H1 (cell line): ENCODE results near the gene DHRS2. TPM values are rescaled to one million over a fixed set of nuclear protein-coding genes. Genes with fewer than 3 reads are reported as not detected.

Experiments used
- CTCF ChIA-PET: fragments of 300-600 bp; sonication (Branson Sonifier 250); formaldehyde crosslinking; loops from one replicate; lab custom pipeline; 2021; ENCODE audit not compliant: partially characterized antibody; lab: Charles Lee
- POLR2A ChIA-PET: fragments of 300-600 bp; sonication (Branson Sonifier 250); formaldehyde crosslinking; loops from one replicate; lab custom pipeline; 2021; ENCODE audit warnings: inconsistent platforms; ENCODE audit not compliant: partially characterized antibody; lab: Charles Lee
- DNase-seq, 2 experiments: peaks; one replicate each; pipeline versions ENCODE4 v3.0.0 to v3.0.0-alpha.2; 2010 to 2022; ENCODE audit warnings: low spot score in 2 of 2, low read depth in 1 of 2, mixed read lengths in 1 of 2
- FAIRE-seq: peaks from 2 replicates; lab custom pipeline; 2011; peaks lifted over from hg19 to GRCh38; lab: Jason Lieb, UNC
- H2AFZ ChIP-seq: 2 replicates; pipeline ENCODE4 v1.8.1; 2012; ENCODE audit warnings: low read length, inconsistent platforms
- H2AK5ac ChIP-seq: 2 replicates; pipeline ENCODE4 v1.6.1; 2013; ENCODE audit warnings: low read depth, low read length
- H2BK120ac ChIP-seq: replicated peaks from 2 replicates; pipeline ENCODE3; 2013; ENCODE audit warnings: low read depth, low read length, inconsistent platforms
- H2BK12ac ChIP-seq: 2 replicates; pipeline ENCODE4 v1.6.1; 2013; ENCODE audit warnings: low read depth, low read length
- H2BK15ac ChIP-seq: 2 replicates; pipeline ENCODE4 v1.6.1; 2013; ENCODE audit warnings: low read length
- H2BK20ac ChIP-seq: 2 replicates; pipeline ENCODE4 v1.6.1; 2013; ENCODE audit warnings: low read length
- H2BK5ac ChIP-seq: 2 replicates; pipeline ENCODE4 v1.6.1; 2013; ENCODE audit warnings: low read depth, low read length
- H3K14ac ChIP-seq: 2 replicates; pipeline ENCODE4 v1.6.1; 2013; ENCODE audit warnings: inconsistent platforms; ENCODE audit not compliant: insufficient read length
- H3K18ac ChIP-seq: 2 replicates; pipeline ENCODE4 v1.6.1; 2013; ENCODE audit warnings: low read length; ENCODE audit errors: extremely low read depth
- H3K23ac ChIP-seq: 2 replicates; pipeline ENCODE4 v1.6.1; 2013; ENCODE audit warnings: inconsistent platforms; ENCODE audit not compliant: insufficient read length
- H3K23me2 ChIP-seq: 2 replicates; pipeline ENCODE4 v1.6.1; 2013; ENCODE audit warnings: low read depth, low read length
- H3K27ac ChIP-seq: 2 replicates; pipeline ENCODE4 v1.6.1; 2011; ENCODE audit warnings: low read depth, low read length, inconsistent platforms
- H3K27me3 ChIP-seq, 4 experiments: replicated peaks in 1 of 4; 1 replicate in 1 of 4; 2 replicates in 3 of 4; pipeline versions ENCODE4 v1.6.1 to v1.8.1; 2011 to 2013; ENCODE audit warnings: low read length in 3 of 4, mild to moderate bottlenecking in 3 of 4, inconsistent platforms in 2 of 4, mixed read lengths in 2 of 4, moderate library complexity in 1 of 4; ENCODE audit not compliant: control insufficient read depth in 3 of 4, insufficient read depth in 3 of 4; ENCODE audit errors: extremely low read depth in 1 of 4
- H3K36me3 ChIP-seq, 4 experiments: 2 replicates each; pipeline versions ENCODE4 v1.6.1 to v1.8.1; 2011 to 2013; ENCODE audit warnings: mild to moderate bottlenecking in 4 of 4, low read length in 3 of 4, moderate library complexity in 2 of 4, control low read depth in 1 of 4, inconsistent platforms in 1 of 4; ENCODE audit not compliant: insufficient read depth in 4 of 4, control insufficient read depth in 2 of 4
- H3K4ac ChIP-seq: replicated peaks from 2 replicates; pipeline ENCODE3; 2013; ENCODE audit warnings: low read length, low read depth, mixed read lengths, inconsistent platforms; ENCODE audit not compliant: insufficient read length
- H3K4me1 ChIP-seq, 4 experiments: replicated peaks in 1 of 4; 1 replicate in 1 of 4; 2 replicates in 3 of 4; pipeline versions ENCODE4 v1.6.1 to v1.8.1; 2011 to 2013; ENCODE audit warnings: low read length in 3 of 4, inconsistent platforms in 2 of 4, mixed read lengths in 1 of 4; ENCODE audit not compliant: insufficient read depth in 4 of 4, control insufficient read depth in 3 of 4
- H3K4me2 ChIP-seq, 2 experiments: 2 replicates each; pipeline versions ENCODE4 v1.6.1 to v1.8.1; 2011 to 2013; ENCODE audit warnings: low read depth in 2 of 2, low read length in 2 of 2, control low read depth in 1 of 2, inconsistent platforms in 1 of 2, mild to moderate bottlenecking in 1 of 2; ENCODE audit not compliant: insufficient read depth in 1 of 2
- H3K4me3 ChIP-seq, 4 experiments: fragments of 200-600, 300-600 bp in 1 of 4; sonication (generic), shearing (Covaris generic), sonication (Bioruptor Twin) in 1 of 4; 2 replicates each; pipeline versions ENCODE4 v1.5.1 to v1.8.1; 2011 to 2016; ENCODE audit warnings: low read length in 4 of 4, low read depth in 3 of 4, control low read depth in 2 of 4, inconsistent platforms in 2 of 4, mild to moderate bottlenecking in 2 of 4, mixed read lengths in 1 of 4, moderate library complexity in 1 of 4; ENCODE audit not compliant: insufficient read depth in 2 of 4; ENCODE audit errors: extremely low read depth in 1 of 4
- H3K56ac ChIP-seq: replicated peaks from 2 replicates; pipeline ENCODE3; 2013; ENCODE audit warnings: low read depth, mild to moderate bottlenecking, mixed read lengths, low read length, inconsistent platforms; ENCODE audit not compliant: insufficient read length
- H3K79me1 ChIP-seq: 2 replicates; pipeline ENCODE4 v1.6.1; 2013; ENCODE audit warnings: low read depth, low read length, control low read depth
- H3K79me2 ChIP-seq, 2 experiments: 2 replicates each; pipeline versions ENCODE4 v1.6.1 to v1.8.1; 2012 to 2013; ENCODE audit warnings: low read length in 2 of 2, mild to moderate bottlenecking in 2 of 2, inconsistent platforms in 1 of 2; ENCODE audit not compliant: insufficient read depth in 2 of 2, control insufficient read depth in 1 of 2
- H3K9ac ChIP-seq, 4 experiments: replicated peaks in 1 of 4; 1 replicate in 1 of 4; 2 replicates in 3 of 4; pipeline versions ENCODE4 v1.6.1 to v1.8.1; 2011 to 2013; ENCODE audit warnings: low read depth in 3 of 4, low read length in 3 of 4, control low read depth in 2 of 4, mild to moderate bottlenecking in 2 of 4, moderate library complexity in 2 of 4, inconsistent platforms in 1 of 4; ENCODE audit errors: extremely low read depth in 1 of 4
- H3K9me3 ChIP-seq, 2 experiments: 2 replicates each; pipeline versions ENCODE4 v1.6.1 to v1.8.1; 2012 to 2013; ENCODE audit warnings: mild to moderate bottlenecking in 2 of 2, moderate library complexity in 2 of 2, control low read depth in 1 of 2, inconsistent platforms in 1 of 2, low read depth in 1 of 2, low read length in 1 of 2, mixed read lengths in 1 of 2; ENCODE audit not compliant: insufficient read depth in 2 of 2
- H4K20me1 ChIP-seq, 2 experiments: replicated peaks in 1 of 2; 2 replicates each; pipeline versions ENCODE3 to v1.8.1; 2011 to 2013; ENCODE audit warnings: inconsistent platforms in 2 of 2, low read length in 2 of 2, mild to moderate bottlenecking in 1 of 2; ENCODE audit not compliant: insufficient read depth in 2 of 2, control insufficient read depth in 1 of 2
- H4K5ac ChIP-seq: 2 replicates; pipeline ENCODE4 v1.6.1; 2013; ENCODE audit warnings: low read length, low read depth, mixed read lengths, inconsistent platforms; ENCODE audit not compliant: insufficient read length
- H4K8ac ChIP-seq: 2 replicates; pipeline ENCODE4 v1.8.0; 2013; ENCODE audit warnings: mild to moderate bottlenecking, moderate library complexity, low read length, inconsistent platforms; ENCODE audit not compliant: insufficient read depth; ENCODE audit errors: extremely low read depth
- H4K91ac ChIP-seq: replicated peaks from 2 replicates; pipeline ENCODE3; 2013; ENCODE audit warnings: low read length, mixed read lengths, inconsistent platforms; ENCODE audit not compliant: insufficient read length
- ATF3 ChIP-seq: IDR thresholded peaks from 2 replicates; pipeline ENCODE4 v1.6.1; 2011; ENCODE audit warnings: low read depth, mild to moderate bottlenecking, low read length; ENCODE audit not compliant: insufficient read depth
- BACH1 ChIP-seq: IDR thresholded peaks from 2 replicates; pipeline ENCODE4 v1.6.1; 2012; ENCODE audit warnings: low read length, improper control_type of control experiment
- EP300 ChIP-seq, 2 experiments: IDR thresholded peaks; 1 replicate in 1 of 2; 2 replicates in 1 of 2; pipeline ENCODE4 v1.6.1; 2011 to 2012; ENCODE audit warnings: low read depth in 2 of 2, low read length in 2 of 2, mild to moderate bottlenecking in 2 of 2, borderline replicate concordance in 1 of 2, inconsistent platforms in 1 of 2, moderate library complexity in 1 of 2
- KDM1A ChIP-seq: fragments of 200-600, 300-600 bp; sonication (generic); IDR thresholded peaks from 2 replicates; pipeline ENCODE4 v1.7.1; 2016; ENCODE audit warnings: mild to moderate bottlenecking, low read length, borderline replicate concordance
- KDM5A ChIP-seq: fragments of 200-600 bp; IDR thresholded peaks from 2 replicates; pipeline ENCODE4 v1.7.1; 2012; ENCODE audit warnings: mild to moderate bottlenecking, low read length, inconsistent platforms, mixed read lengths
- PHF8 ChIP-seq: fragments of 200-600 bp; sonication (generic); conservative IDR thresholded peaks from 2 replicates; pipeline ENCODE4 v1.7.1; 2012; ENCODE audit warnings: low read depth, mild to moderate bottlenecking, inconsistent platforms, low read length, moderate library complexity
- POLR2A ChIP-seq, 2 experiments: IDR thresholded peaks; 1 replicate in 1 of 2; 2 replicates in 1 of 2; pipeline ENCODE4 v1.6.1; 2011; ENCODE audit warnings: low read depth in 2 of 2, low read length in 2 of 2, mild to moderate bottlenecking in 2 of 2; ENCODE audit errors: control extremely low read depth in 1 of 2
- POLR2AphosphoS5 ChIP-seq: IDR thresholded peaks from 2 replicates; pipeline ENCODE4 v1.6.1; 2011; ENCODE audit warnings: low read depth, low read length
- SIX5 ChIP-seq: IDR thresholded peaks from 2 replicates; pipeline ENCODE4 v1.6.1; 2011; ENCODE audit warnings: mild to moderate bottlenecking, low read depth, low read length
- SP1 ChIP-seq: IDR thresholded peaks from 2 replicates; pipeline ENCODE4 v1.6.1; 2011; ENCODE audit warnings: low read depth, low read length
- SP4 ChIP-seq: IDR thresholded peaks from 2 replicates; pipeline ENCODE4 v1.6.1; 2012; ENCODE audit warnings: low read length, inconsistent platforms
- YY1 ChIP-seq: IDR thresholded peaks from 2 replicates; pipeline ENCODE4 v1.6.1; 2011; ENCODE audit warnings: low read depth, mild to moderate bottlenecking, low read length
- WGBS, 2 experiments: shearing (Covaris generic) in 1 of 2; methylation state at CpG; one replicate each; pipeline versions ENCODE4 v1.1.6 to v1.1.7; 2013 to 2015; ENCODE audit warnings: low lambda C conversion rate in 2 of 2, mixed read lengths in 2 of 2, inconsistent platforms in 1 of 2, low coverage in 1 of 2, missing lambda C conversion rate in 1 of 2; ENCODE audit not compliant: insufficient replicate concordance in 2 of 2, insufficient coverage in 1 of 2, insufficient read length in 1 of 2; ENCODE audit errors: extremely low coverage in 1 of 2, missing lambda C conversion rate in 1 of 2; 5-methylcytosine and 5-hydroxymethylcytosine counted together
- polyA plus RNA-seq, 7 experiments: library from polyadenylated mRNA; depleted of rRNA in 3 of 7; stranded (reverse) in 5 of 7; unstranded in 2 of 7; fragments of >200 nt in 5 of 7; fragments of 200-250 nt in 2 of 7; gene quantifications; 1 replicate in 5 of 7; 2 replicates in 1 of 7; 4 replicates in 1 of 7; pipeline versions ENCODE4 v1.2.1 to v1.2.3, GENCODE V29; 2011 to 2013; ENCODE audit warnings: missing spikeins in 2 of 7, mixed read lengths in 2 of 7
- total RNA-seq: library from RNA; stranded (reverse); fragmentation: NEBNext Ultra II Directional; extraction: Animal tissue kit (Norgen Biotek cat#: 25700); gene quantifications from 2 replicates; pipeline ENCODE4 v1.2.1, GENCODE V29; 2021
- TF ChIP-seq, protein P1 (sequence below): IDR thresholded peaks from 2 replicates; pipeline ENCODE4 v1.6.1; 2012; ENCODE audit warnings: inconsistent platforms
- TF ChIP-seq, protein P2 (sequence below): IDR thresholded peaks from 2 replicates; pipeline ENCODE4 v1.6.1; 2012; ENCODE audit warnings: inconsistent platforms

DHRS2 gene
- total and polyA plus RNA-seq, 2 of the 8 experiments (the other 6 are each of a cell fraction or from before 2014, with no cell fraction given), result 1.1 to 3.5 TPM

DNA sequence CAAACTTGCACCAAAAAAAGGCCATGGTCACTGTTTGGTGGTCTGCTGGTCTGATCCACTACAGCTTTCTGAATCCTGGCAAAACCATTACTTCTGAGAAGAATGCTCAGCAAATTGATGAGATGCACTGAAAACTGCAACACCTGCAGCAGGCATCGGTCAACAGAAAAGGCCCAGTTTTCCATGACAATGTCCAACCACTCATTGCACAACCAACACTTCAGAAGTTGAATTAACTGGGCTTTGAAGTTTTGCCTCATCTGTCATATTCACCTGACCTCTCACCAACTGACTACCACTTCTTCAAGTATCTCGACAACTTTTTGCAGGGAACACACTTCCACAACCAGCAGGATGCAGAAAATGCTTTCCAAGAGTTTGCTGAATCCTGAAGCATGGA, 7.0 kb upstream of the DHRS2 start:
- H3K27me3 ChIP-seq, result no peaks in the 10 kb centered on the region
- H2BK20ac ChIP-seq, result no peak overlapping the region
- H3K14ac ChIP-seq, result no peak overlapping the region
- H3K27ac ChIP-seq, result no peak overlapping the region
- H4K5ac ChIP-seq, result no peak overlapping the region
- H3K4me3 ChIP-seq, result no peak overlapping the region
- no peak overlapping the region for H2BK5ac ChIP-seq
- no peak overlapping the region for H3K56ac ChIP-seq
- H3K23ac ChIP-seq, result no peak overlapping the region
- FAIRE-seq (no peak), DNase-seq (no peak)
- ChIA-PET CTCF (interaction anchor here (0.8 to 4.9 kb wide), 3 partner anchors 17 to 302 kb away, joined by 3 to 53 read pairs (median 5); no protein-coding TSS in a partner anchor), POLR2A (no interaction called here)
- no peak overlapping the region for H3K9ac ChIP-seq
- no peak overlapping the region for H3K4ac ChIP-seq
- no peak overlapping the region for H2AK5ac ChIP-seq
- no peak overlapping the region for H2AFZ ChIP-seq
- H3K18ac ChIP-seq, result no peak overlapping the region
- H2BK12ac ChIP-seq, result no peak overlapping the region
- no peak overlapping the region for H3K4me2 ChIP-seq
- H2BK120ac ChIP-seq, result no peak overlapping the region
- no peak overlapping the region for H4K91ac ChIP-seq
- H3K36me3 ChIP-seq, result no peaks in the 10 kb centered on the region
- H4K20me1 ChIP-seq, result no peaks in the 10 kb centered on the region
- no peak overlapping the region for H4K8ac ChIP-seq
- H3K23me2 ChIP-seq, result no peaks in the 10 kb centered on the region
- 44% methylated on average over 2 of the region's 2 CpGs; no CpG with 5 or more reads in 1 of the 2 experiments for WGBS, 2 experiments
- H2BK15ac ChIP-seq, result no peak overlapping the region
- H3K9me3 ChIP-seq, result peaks cover 13 to 27% of the 10 kb centered on the region in 2 experiments
- no peaks in the 10 kb centered on the region; a peak in 1 of 7 replicates for H3K4me1 ChIP-seq
- H3K79me2 ChIP-seq, result no peaks in the 10 kb centered on the region
- no peaks in the 10 kb centered on the region for H3K79me1 ChIP-seq
- TF ChIP-seq EP300 (IDR thresholded peaks at IDR 0.05; ENCODE audit: borderline replicate concordance in 1 of 2, low read depth in 2 of 2, low read length in 2 of 2) (no peak), ATF3 (no peak), POLR2A (IDR thresholded peaks at IDR 0.05; ENCODE audit: control extremely low read depth in 1 of 2, low read depth in 2 of 2, low read length in 2 of 2) (no peak), SP1 (no peak), PHF8 (no peak), YY1 (no peak), BACH1 (no peak), KDM5A (no peak), SP4 (no peak), KDM1A (no peak), SIX5 (no peak), POLR2AphosphoS5 (no peak)
- TF ChIP-seq, protein P1, sequence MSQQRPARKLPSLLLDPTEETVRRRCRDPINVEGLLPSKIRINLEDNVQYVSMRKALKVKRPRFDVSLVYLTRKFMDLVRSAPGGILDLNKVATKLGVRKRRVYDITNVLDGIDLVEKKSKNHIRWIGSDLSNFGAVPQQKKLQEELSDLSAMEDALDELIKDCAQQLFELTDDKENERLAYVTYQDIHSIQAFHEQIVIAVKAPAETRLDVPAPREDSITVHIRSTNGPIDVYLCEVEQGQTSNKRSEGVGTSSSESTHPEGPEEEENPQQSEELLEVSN, result no peak
- TF ChIP-seq, protein P2, sequence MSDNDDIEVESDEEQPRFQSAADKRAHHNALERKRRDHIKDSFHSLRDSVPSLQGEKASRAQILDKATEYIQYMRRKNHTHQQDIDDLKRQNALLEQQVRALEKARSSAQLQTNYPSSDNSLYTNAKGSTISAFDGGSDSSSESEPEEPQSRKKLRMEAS, result no peak
